Measurements from ENCODE around the gene LYZL1.

DNA sequence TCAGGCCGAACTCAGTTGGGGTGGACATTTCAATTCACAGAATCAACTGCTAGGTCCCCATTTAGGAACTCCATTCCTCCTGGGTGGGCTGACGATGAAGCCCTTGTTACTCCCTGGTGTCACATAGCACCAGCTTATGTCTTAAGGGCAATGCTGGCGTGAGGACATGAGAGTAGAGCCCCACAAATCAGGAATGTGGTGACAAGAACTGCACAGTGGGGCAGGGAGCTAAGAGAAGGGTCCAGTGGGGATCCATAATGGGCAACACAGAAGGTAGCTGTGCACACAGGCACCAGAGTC, 57.0 kb downstream of the LYZL1 start:
- no peak for TF ChIP-seq EZH2 (IDR thresholded peaks at IDR 0.05; ENCODE audit: borderline replicate concordance, low read depth, low read length, poor library complexity, severe bottlenecking)
- TF ChIP-seq, protein P1, sequence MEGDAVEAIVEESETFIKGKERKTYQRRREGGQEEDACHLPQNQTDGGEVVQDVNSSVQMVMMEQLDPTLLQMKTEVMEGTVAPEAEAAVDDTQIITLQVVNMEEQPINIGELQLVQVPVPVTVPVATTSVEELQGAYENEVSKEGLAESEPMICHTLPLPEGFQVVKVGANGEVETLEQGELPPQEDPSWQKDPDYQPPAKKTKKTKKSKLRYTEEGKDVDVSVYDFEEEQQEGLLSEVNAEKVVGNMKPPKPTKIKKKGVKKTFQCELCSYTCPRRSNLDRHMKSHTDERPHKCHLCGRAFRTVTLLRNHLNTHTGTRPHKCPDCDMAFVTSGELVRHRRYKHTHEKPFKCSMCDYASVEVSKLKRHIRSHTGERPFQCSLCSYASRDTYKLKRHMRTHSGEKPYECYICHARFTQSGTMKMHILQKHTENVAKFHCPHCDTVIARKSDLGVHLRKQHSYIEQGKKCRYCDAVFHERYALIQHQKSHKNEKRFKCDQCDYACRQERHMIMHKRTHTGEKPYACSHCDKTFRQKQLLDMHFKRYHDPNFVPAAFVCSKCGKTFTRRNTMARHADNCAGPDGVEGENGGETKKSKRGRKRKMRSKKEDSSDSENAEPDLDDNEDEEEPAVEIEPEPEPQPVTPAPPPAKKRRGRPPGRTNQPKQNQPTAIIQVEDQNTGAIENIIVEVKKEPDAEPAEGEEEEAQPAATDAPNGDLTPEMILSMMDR (conservative IDR thresholded peaks at IDR 0.05; ENCODE audit: low read depth, low read length), result no peak

All from A673 (cell line).